Esophagus muscularis mucosa (tissue), 3 donors: ENCODE measurements around the gene CAMKMT.

Experiments
- CTCF ChIP-seq, 3 experiments: fragments of 200-600 bp in 2 of 3; fragments of 450-650 bp in 1 of 3; sonication (generic) in 2 of 3; IDR thresholded peaks; one replicate each; pipeline ENCODE4 v1.5.1; 2017 to 2019; ENCODE audit warnings: antibody characterized with exemption in 3 of 3, mild to moderate bottlenecking in 2 of 3, moderate library complexity in 1 of 3
- POLR2A ChIP-seq: fragments of 450-650 bp; IDR thresholded peaks from one replicate; pipeline ENCODE4 v1.6.1; 2017; ENCODE audit warnings: antibody characterized with exemption, moderate library complexity, mild to moderate bottlenecking, low read depth
- POLR2AphosphoS5 ChIP-seq, 2 donors: sonication (generic); formaldehyde crosslinking; IDR thresholded peaks; one replicate each; pipeline ENCODE4 v1.6.1; 2017; ENCODE audit warnings: antibody characterized with exemption in 2 of 2

GRCh38 chr2:44758591-44758990 is 396.8 kb downstream of the CAMKMT start:
- TF ChIP-seq POLR2A (no peak), CTCF (IDR thresholded peaks at IDR 0.05) (no peak), POLR2AphosphoS5 (IDR thresholded peaks at IDR 0.05) (no peak)
